Measurements from ENCODE around the gene RALGAPA1.
"Not testable (repeated sequence)": the region's sequence is repeated elsewhere in the genome, so short reads cannot be mapped to it uniquely, and the experiment has no call there.

The RALGAPA1 gene

GRCh38 chr14:35699791-35700444, 109.2 kb downstream of the RALGAPA1 start:
- no peak overlapping the region for H3K4me3 ChIP-seq
- no peaks in the 10 kb centered on the region for H3K36me3 ChIP-seq
- no peaks in the 10 kb centered on the region for H3K27me3 ChIP-seq
- H3K9ac ChIP-seq = no peak overlapping the region
- no peaks in the 10 kb centered on the region for H3K9me3 ChIP-seq (replicated peaks in 1 of 11)
- no peaks in the 10 kb centered on the region for H4K20me1 ChIP-seq
- H3K27ac ChIP-seq = no peak overlapping the region
- H3K4me2 ChIP-seq = no peak overlapping the region
- TF ChIP-seq Cebpa-rat (IDR thresholded peaks at IDR 0.05) = no peak
- H3K4me1 ChIP-seq = peaks cover 0 to 11% (median 2%) of the 10 kb centered on the region in 10 experiments; a peak in 4 of 20 replicates

- no peak for TF ChIP-seq Cebpa-rat (IDR thresholded peaks at IDR 0.05)
- no peak overlapping the region for H3K27ac ChIP-seq
- no peaks in the 10 kb centered on the region for H4K20me1 ChIP-seq
- H3K4me2 ChIP-seq = no peak overlapping the region
- no peak overlapping the region for H3K4me3 ChIP-seq
- peaks cover 0 to 11% (median 2%) of the 10 kb centered on the region in 10 experiments; a peak in 4 of 20 replicates for H3K4me1 ChIP-seq
- no peaks in the 10 kb centered on the region for H3K27me3 ChIP-seq
- no peaks in the 10 kb centered on the region for H3K9me3 ChIP-seq (replicated peaks in 1 of 11)
- H3K9ac ChIP-seq = no peak overlapping the region
- no peaks in the 10 kb centered on the region for H3K36me3 ChIP-seq
These were observed 112.5 kb downstream of the RALGAPA1 start for GRCh38 chr14:35696575-35696974.

GRCh38 chr14:35696119-35696518, 113.0 kb downstream of the RALGAPA1 start:
- no peaks in the 10 kb centered on the region for H4K20me1 ChIP-seq
- TF ChIP-seq Cebpa-rat (IDR thresholded peaks at IDR 0.05) = no peak
- H3K9ac ChIP-seq = no peak overlapping the region
- H3K9me3 ChIP-seq (replicated peaks in 1 of 11) = no peaks in the 10 kb centered on the region
- no peak overlapping the region for H3K27ac ChIP-seq
- H3K4me1 ChIP-seq = peaks cover 0 to 11% (median 2%) of the 10 kb centered on the region in 10 experiments; a peak in 4 of 20 replicates
- H3K36me3 ChIP-seq = no peaks in the 10 kb centered on the region
- H3K4me2 ChIP-seq = no peak overlapping the region
- H3K27me3 ChIP-seq = no peaks in the 10 kb centered on the region
- H3K4me3 ChIP-seq = no peak overlapping the region

GRCh38 chr14:35695647-35696046, 113.4 kb downstream of the RALGAPA1 start:
- H3K4me2 ChIP-seq = no peak overlapping the region
- no peaks in the 10 kb centered on the region for H3K27me3 ChIP-seq
- no peak for TF ChIP-seq Cebpa-rat (IDR thresholded peaks at IDR 0.05)
- H3K27ac ChIP-seq = no peak overlapping the region
- H3K4me1 ChIP-seq = peaks cover 0 to 11% (median 2%) of the 10 kb centered on the region in 10 experiments; a peak in 4 of 20 replicates
- H3K9ac ChIP-seq = no peak overlapping the region
- H3K9me3 ChIP-seq (replicated peaks in 1 of 11) = no peaks in the 10 kb centered on the region
- no peak overlapping the region for H3K4me3 ChIP-seq
- no peaks in the 10 kb centered on the region for H4K20me1 ChIP-seq
- H3K36me3 ChIP-seq = no peaks in the 10 kb centered on the region

GRCh38 chr14:35695072-35695471, 114.0 kb downstream of the RALGAPA1 start:
- H3K27me3 ChIP-seq = no peaks in the 10 kb centered on the region

GRCh38 chr14:35689000-35689460, 120.1 kb downstream of the RALGAPA1 start:
- Histone ChIP-seq H3K4me2 (no peak overlapping the region), H3K9me3 (replicated peaks in 1 of 11) (no peaks in the 10 kb centered on the region), H3K9ac (no peak overlapping the region), H3K36me3 (peaks cover 0 to 15% (median 0%) of the 10 kb centered on the region in 11 experiments; a peak in 5 of 22 replicates), H3K27ac (no peak overlapping the region), H4K20me1 (no peaks in the 10 kb centered on the region), H3K4me3 (no peak overlapping the region), H3K27me3 (no peaks in the 10 kb centered on the region), H3K4me1 (peaks cover 0 to 12% (median 0%) of the 10 kb centered on the region in 10 experiments; a peak in 3 of 20 replicates)
- TF ChIP-seq Cebpa-rat (IDR thresholded peaks at IDR 0.05) = no peak

More at GRCh38 chr14:35695072-35695471, 114.0 kb downstream of the RALGAPA1 start:
- H3K27ac ChIP-seq = no peak overlapping the region
- H3K4me1 ChIP-seq = peaks cover 0 to 11% (median 2%) of the 10 kb centered on the region in 10 experiments; a peak in 4 of 20 replicates
- H3K4me2 ChIP-seq = no peak overlapping the region
- H4K20me1 ChIP-seq = no peaks in the 10 kb centered on the region
- no peak for TF ChIP-seq Cebpa-rat (IDR thresholded peaks at IDR 0.05)
- H3K9ac ChIP-seq = no peak overlapping the region
- no peak overlapping the region for H3K4me3 ChIP-seq
- no peaks in the 10 kb centered on the region for H3K9me3 ChIP-seq (replicated peaks in 1 of 11)
- no peaks in the 10 kb centered on the region for H3K36me3 ChIP-seq

- no peak overlapping the region for H3K9ac ChIP-seq
- H3K9me3 ChIP-seq (replicated peaks in 1 of 11) = no peaks in the 10 kb centered on the region
- H3K27ac ChIP-seq = no peak overlapping the region
- H3K4me3 ChIP-seq = no peak overlapping the region
- peaks cover 0 to 15% (median under 1%) of the 10 kb centered on the region in 11 experiments; a peak in 5 of 22 replicates for H3K36me3 ChIP-seq
- H3K4me1 ChIP-seq = peaks cover 0 to 12% (median 0%) of the 10 kb centered on the region in 10 experiments; a peak in 3 of 20 replicates
- TF ChIP-seq Cebpa-rat (IDR thresholded peaks at IDR 0.05) = no peak
- no peaks in the 10 kb centered on the region for H3K27me3 ChIP-seq
- H4K20me1 ChIP-seq = no peaks in the 10 kb centered on the region
- H3K4me2 ChIP-seq = no peak overlapping the region
These were observed 120.8 kb downstream of the RALGAPA1 start for GRCh38 chr14:35688126-35688826.

- no peak for TF ChIP-seq Cebpa-rat (IDR thresholded peaks at IDR 0.05)
- no peak overlapping the region for H3K27ac ChIP-seq
- H3K4me1 ChIP-seq = peaks cover 0 to 12% (median 5%) of the 10 kb centered on the region in 10 experiments; a peak in 12 of 20 replicates
- H3K4me2 ChIP-seq = no peak overlapping the region
- H3K36me3 ChIP-seq = peaks cover 0 to 23% (median 6%) of the 10 kb centered on the region in 11 experiments; a peak in 9 of 22 replicates
- H3K9me3 ChIP-seq (replicated peaks in 1 of 11) = no peaks in the 10 kb centered on the region
- no peak overlapping the region for H3K4me3 ChIP-seq
- no peak overlapping the region for H3K9ac ChIP-seq
- H4K20me1 ChIP-seq = no peaks in the 10 kb centered on the region
- H3K27me3 ChIP-seq = no peaks in the 10 kb centered on the region
These were observed 121.7 kb downstream of the RALGAPA1 start for GRCh38 chr14:35687335-35687939.

GRCh38 chr14:35683688-35684087, 125.4 kb downstream of the RALGAPA1 start:
- H3K4me3 ChIP-seq, H3K27ac ChIP-seq: not testable (repeated sequence)

More at GRCh38 chr14:35683688-35684087, 125.4 kb downstream of the RALGAPA1 start:
- H3K4me2 ChIP-seq; H3K9ac ChIP-seq; H4K20me1 ChIP-seq; H3K27me3 ChIP-seq; H3K9me3 ChIP-seq (replicated peaks in 1 of 11): not testable (repeated sequence)
- H3K4me1 ChIP-seq = peaks cover 0 to 16% (median 5%) of the 10 kb centered on the region in 10 experiments; a peak in 15 of 20 replicates
- peaks cover 0 to 21% (median 7%) of the 10 kb centered on the region in 11 experiments; a peak in 10 of 22 replicates for H3K36me3 ChIP-seq
